GM19468 (cell line): ENCODE measurements around the gene CHRNB4.

Experiments used
- ATAC-seq: cut with Tn5 transposase; IDR thresholded peaks from one replicate; pipeline ENCODE4 v1.9.1; 2021; ENCODE audit warnings: mild to moderate bottlenecking, moderate library complexity, moderate number of reproducible peaks; ENCODE audit not compliant: unreplicated experiment; ENCODE audit errors: extremely low read depth

The CHRNB4 gene

GRCh38 chr15:78672285-78673014, 31.4 kb upstream of the CHRNB4 start:
- ATAC-seq, result no peak

- no peak for ATAC-seq
Measured at GRCh38 chr15:78671626-78672211, 30.7 kb upstream of the CHRNB4 start.

GRCh38 chr15:78668987-78669386, 28.0 kb upstream of the CHRNB4 start:
- no peak for ATAC-seq

- ATAC-seq, result no peak
Measured at GRCh38 chr15:78667578-78668236, 26.7 kb upstream of the CHRNB4 start.

- no peak for ATAC-seq
Measured at GRCh38 chr15:78666010-78666409, 25.0 kb upstream of the CHRNB4 start.

GRCh38 chr15:78663703-78664102, 22.7 kb upstream of the CHRNB4 start:
- no peak for ATAC-seq

- no peak for ATAC-seq
Measured at GRCh38 chr15:78662028-78662427, 21.0 kb upstream of the CHRNB4 start.

- ATAC-seq, result no peak
Measured at GRCh38 chr15:78661001-78661400, 20.0 kb upstream of the CHRNB4 start.

- ATAC-seq, result no peak
Measured at GRCh38 chr15:78660584-78660983, 19.6 kb upstream of the CHRNB4 start.

- no peak for ATAC-seq
Measured at GRCh38 chr15:78658823-78659222, 17.8 kb upstream of the CHRNB4 start.

GRCh38 chr15:78654272-78654671, 13.3 kb upstream of the CHRNB4 start:
- no peak for ATAC-seq

GRCh38 chr15:78651930-78652615, 11.1 kb upstream of the CHRNB4 start:
- ATAC-seq, result no peak

- ATAC-seq, result no peak
Measured at GRCh38 chr15:78651007-78651406, 10.0 kb upstream of the CHRNB4 start.

GRCh38 chr15:78650022-78650421, 9.0 kb upstream of the CHRNB4 start:
- ATAC-seq, result no peak

GRCh38 chr15:78645009-78645408, 4.0 kb upstream of the CHRNB4 start:
- no peak for ATAC-seq

- ATAC-seq, result no peak
Measured at GRCh38 chr15:78642331-78642730, 1.3 kb upstream of the CHRNB4 start.

- ATAC-seq, result no peak
Measured at GRCh38 chr15:78641749-78642275, 802 bp upstream of the CHRNB4 start.

GRCh38 chr15:78640527-78641101, 396 bp downstream of the CHRNB4 start:
- no peak for ATAC-seq

- no peak for ATAC-seq
Measured at GRCh38 chr15:78638658-78639314, 2.2 kb downstream of the CHRNB4 start.
